GM21515 (cell line): ENCODE results near the gene UBE2O.

ENCODE experiments used
- ATAC-seq: cut with Tn5 transposase; IDR thresholded peaks from one replicate; pipeline ENCODE4 v1.9.1; 2021; ENCODE audit not compliant: unreplicated experiment

Gene UBE2O

DNA sequence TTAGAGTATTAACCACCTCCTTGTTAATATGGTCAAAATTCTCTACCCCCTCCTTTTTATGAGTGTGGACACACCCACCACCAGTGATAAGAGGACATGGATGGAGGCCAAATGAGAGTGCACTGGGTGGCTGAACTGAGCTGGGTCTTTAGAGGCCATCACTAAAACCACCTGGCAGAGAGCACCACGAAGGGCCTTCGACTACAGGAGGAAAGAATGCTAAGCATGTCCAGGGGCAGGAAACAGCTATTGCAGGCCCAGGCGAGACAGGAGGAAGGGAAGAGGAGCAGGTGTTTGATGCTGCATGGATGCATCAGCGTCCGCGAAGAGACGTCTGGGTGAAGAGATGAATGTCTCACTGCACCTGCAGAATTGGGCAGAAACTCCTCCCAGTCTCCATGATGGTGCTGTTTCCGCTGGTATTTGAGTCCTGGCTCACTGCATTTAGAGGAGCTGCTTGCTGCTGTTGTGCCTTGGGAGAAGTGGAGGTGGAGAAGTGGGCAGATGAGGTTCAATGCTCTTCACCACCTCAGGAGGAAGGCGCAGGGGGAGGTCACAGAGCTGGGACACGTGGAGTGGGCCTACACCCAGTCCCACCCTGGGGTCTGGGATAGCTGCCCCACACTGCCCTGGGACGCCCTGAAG, 35.3 kb downstream of the UBE2O start:
- ATAC-seq, result no peak

GRCh38 chr17:76416899-76417298, 36.1 kb downstream of the UBE2O start:
- no peak for ATAC-seq

DNA sequence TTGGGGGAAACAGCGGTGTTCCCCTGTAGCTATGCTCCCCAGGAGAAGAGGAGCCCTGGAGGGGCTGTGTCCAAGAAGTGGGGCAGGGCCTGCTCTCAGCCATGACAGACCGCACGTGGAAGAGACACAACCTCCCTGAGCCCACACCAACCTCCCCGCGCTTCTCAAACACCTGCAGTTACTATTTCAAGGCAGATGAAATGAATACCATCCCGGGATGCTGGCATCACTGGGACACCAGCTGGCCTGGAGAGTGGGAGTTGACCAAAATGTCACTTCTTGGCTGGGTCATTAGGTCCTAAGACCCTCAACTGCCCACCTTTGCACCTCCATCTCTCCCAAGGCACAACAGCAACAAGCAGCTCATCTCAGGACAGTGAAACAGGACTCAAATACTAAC, 36.5 kb downstream of the UBE2O start:
- ATAC-seq, result no peak

- ATAC-seq, result no peak
Measured at GRCh38 chr17:76415786-76416185, 37.2 kb downstream of the UBE2O start.

GRCh38 chr17:76414334-76415295, 38.3 kb downstream of the UBE2O start:
- no peak for ATAC-seq

- no peak for ATAC-seq
Measured at GRCh38 chr17:76411247-76411646, 41.7 kb downstream of the UBE2O start.

DNA sequence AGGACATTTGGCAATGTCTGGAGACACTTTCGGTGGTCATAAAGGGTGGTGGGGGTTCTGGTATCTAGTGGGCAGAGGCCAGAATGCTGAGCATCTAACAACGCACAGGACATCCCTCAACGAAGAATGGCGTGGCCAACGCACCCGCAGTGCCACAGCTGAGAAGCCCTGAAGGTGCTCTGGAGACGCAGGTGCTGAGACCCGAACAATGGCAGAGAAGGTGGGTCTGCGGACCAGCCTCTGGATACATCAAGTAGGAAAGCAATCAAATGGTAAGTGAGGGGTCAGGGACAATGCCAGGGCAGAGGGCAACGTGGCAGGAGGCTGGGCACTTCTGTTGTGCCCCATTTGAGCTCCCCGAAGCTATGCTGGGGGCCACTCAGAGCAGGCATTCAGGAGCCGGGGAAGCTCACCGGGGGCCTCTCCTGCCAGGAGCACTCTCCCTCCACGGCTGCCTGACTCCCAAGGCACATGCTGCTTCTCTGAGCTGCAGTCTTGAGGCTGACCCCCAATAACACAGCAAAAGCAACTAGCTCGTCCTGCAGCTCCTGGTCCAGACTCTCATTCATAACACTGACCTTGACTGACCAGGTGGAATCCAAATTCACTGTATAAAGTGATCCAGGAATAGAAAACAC, 42.5 kb downstream of the UBE2O start:
- ATAC-seq, result no peak

- no peak for ATAC-seq
Measured at GRCh38 chr17:76408037-76408849, 44.7 kb downstream of the UBE2O start.

- ATAC-seq, result no peak
Measured at GRCh38 chr17:76407509-76407908, 45.4 kb downstream of the UBE2O start.

DNA sequence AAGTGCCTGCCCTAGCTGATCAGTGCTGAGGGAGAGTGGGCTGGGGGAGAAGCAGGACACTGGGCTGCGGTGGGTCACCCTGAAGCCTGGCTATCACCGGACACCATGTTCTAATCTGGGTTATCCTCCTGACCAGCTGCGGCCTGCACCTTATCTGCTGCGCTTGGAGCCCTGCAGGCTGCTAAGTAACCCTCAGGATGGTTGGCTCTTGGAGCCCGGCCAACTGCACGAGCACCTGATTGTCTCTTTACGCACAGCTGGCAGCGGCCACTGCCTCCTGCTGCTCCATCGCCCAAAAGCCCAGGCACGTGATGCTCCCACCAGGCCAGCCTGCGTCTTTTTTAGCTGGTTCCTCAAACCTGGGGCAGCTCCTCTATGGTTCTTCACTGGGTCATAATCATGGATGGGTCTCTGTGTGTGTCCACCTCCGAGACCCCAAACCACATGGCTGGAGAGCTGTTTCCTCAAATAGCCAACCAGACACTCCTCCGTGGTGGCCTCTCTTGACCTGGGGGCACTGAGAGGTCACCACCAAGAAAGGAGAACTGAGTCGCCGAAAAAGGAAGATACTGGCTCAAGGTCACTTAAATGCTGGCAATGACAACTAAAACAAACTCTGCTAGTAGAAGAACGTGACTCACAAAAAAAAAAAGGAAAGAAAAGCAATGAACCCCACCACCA, 46.8 kb downstream of the UBE2O start:
- no peak for ATAC-seq

GRCh38 chr17:76405607-76405966, 47.4 kb downstream of the UBE2O start:
- ATAC-seq, result no peak

GRCh38 chr17:76404976-76405563, 47.9 kb downstream of the UBE2O start:
- no peak for ATAC-seq

DNA sequence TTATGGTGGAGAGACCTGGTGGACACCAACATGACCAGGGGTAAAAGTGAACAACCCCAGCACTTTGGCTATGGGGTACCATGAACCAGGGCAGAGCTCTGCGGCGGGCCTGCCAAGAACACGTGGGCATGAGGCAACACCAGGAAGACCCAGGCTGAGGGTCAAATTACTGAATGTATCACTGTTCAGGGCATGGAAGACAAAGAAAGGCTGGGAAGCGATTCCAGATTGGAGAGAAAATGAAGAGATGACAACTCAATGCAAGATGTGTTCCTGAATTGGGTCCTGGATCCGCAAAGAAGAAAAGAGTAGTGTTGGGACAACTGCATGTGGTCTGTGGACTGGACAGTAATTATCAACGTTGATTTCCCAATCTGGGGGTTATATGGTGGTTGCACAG, 48.7 kb downstream of the UBE2O start:
- no peak for ATAC-seq

DNA sequence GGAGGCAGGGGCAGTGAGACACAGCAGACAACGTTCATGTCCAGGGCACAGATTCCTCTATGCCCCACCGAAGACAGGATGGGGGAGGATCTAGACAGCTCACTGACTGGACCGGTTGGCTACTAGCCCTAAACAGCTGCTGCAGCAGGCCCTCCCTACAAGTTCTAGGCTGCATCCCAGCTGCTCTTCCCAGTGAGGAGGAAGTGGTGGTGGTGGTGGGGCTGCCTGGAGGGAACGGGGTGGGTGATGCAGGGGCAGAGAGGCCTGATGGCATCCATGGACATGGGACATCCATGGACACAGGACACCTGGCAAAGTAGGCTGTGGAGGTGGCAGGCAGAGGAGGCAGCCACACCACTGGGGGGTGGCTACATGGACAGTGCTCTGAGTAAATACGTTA, 50.2 kb downstream of the UBE2O start:
- no peak for ATAC-seq

DNA sequence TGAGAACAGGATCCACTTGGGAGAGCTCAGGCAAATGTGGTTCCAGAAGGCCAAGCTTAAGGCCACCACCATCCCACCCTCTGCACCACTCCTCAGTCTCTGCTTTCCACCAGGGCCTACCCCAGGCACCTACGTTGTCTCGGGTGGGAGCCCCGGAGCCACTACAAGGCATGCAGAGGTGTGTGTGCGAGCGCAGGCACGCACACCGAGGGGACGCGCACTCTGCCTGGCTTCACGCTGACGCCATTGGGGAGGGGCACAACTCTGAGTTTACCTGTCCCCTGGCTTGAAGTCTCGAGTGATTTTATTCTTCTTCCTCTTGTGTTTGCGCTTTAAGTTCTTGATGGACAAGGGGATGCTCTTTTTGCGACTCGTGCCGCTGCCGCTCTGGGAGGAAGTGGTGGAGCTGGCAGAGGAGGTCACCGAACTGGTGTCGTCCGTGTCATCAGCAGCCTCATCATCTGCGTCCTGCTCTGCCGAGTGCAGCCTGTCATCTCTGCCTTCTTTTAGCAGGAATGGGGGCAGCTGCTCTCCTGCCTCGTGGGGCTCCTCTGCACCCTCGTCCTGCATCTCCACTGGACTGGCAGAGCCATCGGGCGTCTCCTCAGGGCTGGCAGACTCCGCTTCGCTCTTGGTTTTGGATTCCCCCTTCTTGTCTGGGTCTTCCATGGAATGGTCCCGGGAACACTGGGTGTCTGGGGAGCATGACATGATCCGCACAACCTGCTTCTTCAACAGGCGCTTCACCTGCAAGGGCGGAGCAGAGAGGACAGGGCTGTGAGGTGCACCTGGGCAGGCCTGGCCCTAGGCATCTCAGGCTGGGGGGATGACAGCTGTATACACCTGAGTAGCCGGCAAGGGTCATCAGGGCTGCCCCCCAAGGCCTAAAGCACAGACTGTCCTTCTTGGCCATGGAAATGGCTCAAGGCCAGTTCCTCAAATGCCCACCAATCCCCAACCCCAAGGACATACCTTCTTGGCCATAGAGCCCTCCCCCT, 53.5 kb downstream of the UBE2O start:
- ATAC-seq, result no peak

- ATAC-seq, result no peak
Measured at GRCh38 chr17:76398523-76399174, 54.3 kb downstream of the UBE2O start.

DNA sequence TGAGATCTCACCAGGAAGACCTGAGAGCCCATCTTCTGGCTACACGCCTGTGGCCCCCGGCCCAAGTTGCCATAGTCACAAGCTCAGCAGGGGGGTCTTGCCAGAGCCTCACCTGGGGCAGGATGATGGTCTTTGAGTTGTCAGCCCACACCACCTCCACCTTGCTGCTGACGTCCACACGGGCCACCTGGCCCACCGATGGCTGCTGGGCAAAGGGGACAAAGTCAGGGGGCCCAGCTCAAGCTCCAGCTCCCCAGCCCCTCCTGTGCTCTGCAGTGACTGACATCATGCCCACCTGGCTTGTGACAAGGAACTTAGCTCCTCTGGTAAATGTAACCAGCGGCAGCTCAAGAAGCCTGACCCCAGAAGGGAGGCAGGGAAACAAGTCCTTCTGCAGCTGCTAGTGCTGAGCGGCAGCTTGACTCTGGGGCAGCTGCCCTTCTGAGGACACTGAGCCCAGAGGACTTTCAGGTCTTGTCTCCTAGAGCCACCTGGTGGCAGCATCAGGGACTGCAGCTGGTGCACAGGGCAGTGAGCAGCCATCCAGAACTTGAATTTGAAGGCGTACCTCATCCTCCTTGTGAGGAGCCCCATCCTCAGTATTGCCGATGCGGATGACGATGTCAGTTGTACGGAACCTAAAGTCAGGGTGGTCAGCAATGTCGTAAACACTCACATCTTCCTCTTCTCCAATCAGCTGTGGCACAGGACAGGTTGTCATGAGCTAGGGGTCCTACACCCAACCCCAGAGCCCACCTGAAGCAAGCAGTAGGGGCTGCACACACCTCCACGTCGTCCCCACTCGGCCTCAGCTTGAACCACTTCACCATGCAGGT, 55.0 kb downstream of the UBE2O start:
- no peak for ATAC-seq

DNA sequence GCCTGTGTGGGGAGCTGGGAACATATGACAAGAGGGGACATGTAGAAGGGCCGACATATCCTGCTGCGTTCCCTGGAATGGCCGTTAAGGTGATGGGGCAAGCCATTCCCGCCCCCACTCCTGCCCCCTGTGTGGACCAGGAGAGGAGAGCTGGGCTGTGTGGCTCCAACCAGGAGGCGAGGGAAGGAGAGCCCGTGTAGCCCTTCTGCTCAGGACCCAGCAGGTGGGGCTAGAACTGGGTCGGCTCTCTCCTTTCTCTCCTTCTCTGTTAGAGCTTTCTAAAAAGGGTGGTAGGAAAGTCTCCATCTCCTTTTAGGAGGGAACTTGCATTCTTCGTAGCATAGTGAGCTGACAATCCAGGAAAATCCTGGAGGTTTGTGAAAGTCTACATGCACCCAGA, 55.8 kb downstream of the UBE2O start:
- ATAC-seq, result no peak
